HCT116 (cell line): Measurements from ENCODE around the gene VAV2.

Experiments used
- CEBPB ChIP-seq: IDR thresholded peaks from 2 replicates; pipeline ENCODE4 v1.6.1; 2012; ENCODE audit warnings: low read depth
- ELF1 ChIP-seq: IDR thresholded peaks from 2 replicates; pipeline ENCODE4 v1.6.1; 2012; ENCODE audit warnings: low read depth, borderline replicate concordance
- EZH2 ChIP-seq: fragments of 200-600 bp; sonication (generic); IDR thresholded peaks from 2 replicates; pipeline ENCODE4 v1.6.1; 2017; ENCODE audit warnings: antibody characterized with exemption, mixed run types
- EZH2phosphoT487 ChIP-seq: fragments of 200-600 bp; IDR thresholded peaks from 2 replicates; pipeline ENCODE4 v1.6.1; 2018; ENCODE audit warnings: antibody characterized with exemption, borderline replicate concordance
- MAX ChIP-seq: IDR thresholded peaks from 2 replicates; pipeline ENCODE4 v1.6.1; 2012
- POLR2A ChIP-seq: IDR thresholded peaks from 2 replicates; pipeline ENCODE4 v1.7.0; 2011; ENCODE audit warnings: borderline replicate concordance; ENCODE audit not compliant: insufficient read depth, insufficient read length; ENCODE audit errors: extremely low read depth
- POLR2AphosphoS5 ChIP-seq: IDR thresholded peaks from 2 replicates; pipeline ENCODE4 v1.6.1; 2011; ENCODE audit warnings: mild to moderate bottlenecking, low read depth, low read length, moderate library complexity
- RAD21 ChIP-seq: IDR thresholded peaks from 2 replicates; pipeline ENCODE4 v1.6.1; 2012; ENCODE audit warnings: low read depth, mild to moderate bottlenecking
- TF ChIP-seq, protein P1 (sequence below), 3 experiments: fragments of 200-600 bp in 1 of 3; sonication (generic) in 1 of 3; IDR thresholded peaks in 2 of 3; conservative IDR thresholded peaks in 1 of 3; 2 replicates each; pipeline ENCODE4 v1.5.1; 2012 to 2017; ENCODE audit warnings: low read depth in 2 of 3, low read length in 2 of 3, antibody characterized with exemption in 1 of 3, borderline replicate concordance in 1 of 3, control low read depth in 1 of 3, mild to moderate bottlenecking in 1 of 3, mixed read lengths in 1 of 3, mixed run types in 1 of 3, moderate library complexity in 1 of 3; ENCODE audit not compliant: insufficient read depth in 1 of 3
- TF ChIP-seq, protein P2 (sequence below): IDR thresholded peaks from 2 replicates; pipeline ENCODE4 v1.6.1; 2012; ENCODE audit warnings: low read depth

GRCh38 chr9:133803745-133804144 is 188.4 kb downstream of the VAV2 start:
- no peak for TF ChIP-seq POLR2A
- no peak for TF ChIP-seq POLR2AphosphoS5
- TF ChIP-seq EZH2, result no peak
- TF ChIP-seq, protein P1, sequence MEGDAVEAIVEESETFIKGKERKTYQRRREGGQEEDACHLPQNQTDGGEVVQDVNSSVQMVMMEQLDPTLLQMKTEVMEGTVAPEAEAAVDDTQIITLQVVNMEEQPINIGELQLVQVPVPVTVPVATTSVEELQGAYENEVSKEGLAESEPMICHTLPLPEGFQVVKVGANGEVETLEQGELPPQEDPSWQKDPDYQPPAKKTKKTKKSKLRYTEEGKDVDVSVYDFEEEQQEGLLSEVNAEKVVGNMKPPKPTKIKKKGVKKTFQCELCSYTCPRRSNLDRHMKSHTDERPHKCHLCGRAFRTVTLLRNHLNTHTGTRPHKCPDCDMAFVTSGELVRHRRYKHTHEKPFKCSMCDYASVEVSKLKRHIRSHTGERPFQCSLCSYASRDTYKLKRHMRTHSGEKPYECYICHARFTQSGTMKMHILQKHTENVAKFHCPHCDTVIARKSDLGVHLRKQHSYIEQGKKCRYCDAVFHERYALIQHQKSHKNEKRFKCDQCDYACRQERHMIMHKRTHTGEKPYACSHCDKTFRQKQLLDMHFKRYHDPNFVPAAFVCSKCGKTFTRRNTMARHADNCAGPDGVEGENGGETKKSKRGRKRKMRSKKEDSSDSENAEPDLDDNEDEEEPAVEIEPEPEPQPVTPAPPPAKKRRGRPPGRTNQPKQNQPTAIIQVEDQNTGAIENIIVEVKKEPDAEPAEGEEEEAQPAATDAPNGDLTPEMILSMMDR (IDR thresholded peaks at IDR 0.05 in 2 of 3, conservative IDR thresholded peaks at IDR 0.05 in 1 of 3; ENCODE audit: borderline replicate concordance in 1 of 3, insufficient read depth in 1 of 3, low read depth in 2 of 3, low read length in 2 of 3), result no peak
- TF ChIP-seq RAD21, result no peak
- TF ChIP-seq EZH2phosphoT487, result no peak
- no peak for TF ChIP-seq MAX
- TF ChIP-seq CEBPB, result no peak
- TF ChIP-seq ELF1, result no peak
- TF ChIP-seq, protein P2, sequence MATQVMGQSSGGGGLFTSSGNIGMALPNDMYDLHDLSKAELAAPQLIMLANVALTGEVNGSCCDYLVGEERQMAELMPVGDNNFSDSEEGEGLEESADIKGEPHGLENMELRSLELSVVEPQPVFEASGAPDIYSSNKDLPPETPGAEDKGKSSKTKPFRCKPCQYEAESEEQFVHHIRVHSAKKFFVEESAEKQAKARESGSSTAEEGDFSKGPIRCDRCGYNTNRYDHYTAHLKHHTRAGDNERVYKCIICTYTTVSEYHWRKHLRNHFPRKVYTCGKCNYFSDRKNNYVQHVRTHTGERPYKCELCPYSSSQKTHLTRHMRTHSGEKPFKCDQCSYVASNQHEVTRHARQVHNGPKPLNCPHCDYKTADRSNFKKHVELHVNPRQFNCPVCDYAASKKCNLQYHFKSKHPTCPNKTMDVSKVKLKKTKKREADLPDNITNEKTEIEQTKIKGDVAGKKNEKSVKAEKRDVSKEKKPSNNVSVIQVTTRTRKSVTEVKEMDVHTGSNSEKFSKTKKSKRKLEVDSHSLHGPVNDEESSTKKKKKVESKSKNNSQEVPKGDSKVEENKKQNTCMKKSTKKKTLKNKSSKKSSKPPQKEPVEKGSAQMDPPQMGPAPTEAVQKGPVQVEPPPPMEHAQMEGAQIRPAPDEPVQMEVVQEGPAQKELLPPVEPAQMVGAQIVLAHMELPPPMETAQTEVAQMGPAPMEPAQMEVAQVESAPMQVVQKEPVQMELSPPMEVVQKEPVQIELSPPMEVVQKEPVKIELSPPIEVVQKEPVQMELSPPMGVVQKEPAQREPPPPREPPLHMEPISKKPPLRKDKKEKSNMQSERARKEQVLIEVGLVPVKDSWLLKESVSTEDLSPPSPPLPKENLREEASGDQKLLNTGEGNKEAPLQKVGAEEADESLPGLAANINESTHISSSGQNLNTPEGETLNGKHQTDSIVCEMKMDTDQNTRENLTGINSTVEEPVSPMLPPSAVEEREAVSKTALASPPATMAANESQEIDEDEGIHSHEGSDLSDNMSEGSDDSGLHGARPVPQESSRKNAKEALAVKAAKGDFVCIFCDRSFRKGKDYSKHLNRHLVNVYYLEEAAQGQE, result no peak
